Amygdala (tissue), 56 donors: Measurements from ENCODE around the gene UCK2.

ENCODE experiments used
- DNase-seq, 56 donors: peaks; one replicate each; lab custom pipeline; 2025; lab: John Stamatoyannopoulos, UW

The UCK2 gene

GRCh38 chr1:165897326-165898303, 70.2 kb downstream of the UCK2 start:
- DNase-seq = no peak

- DNase-seq = peak in 5 of 56 donors; percentile 8 to 21 (median 19)
Measured at GRCh38 chr1:165898837-165899236, 71.4 kb downstream of the UCK2 start.

- no peak for DNase-seq
Measured at GRCh38 chr1:165899461-165899941, 72.1 kb downstream of the UCK2 start.

- peak in 2 of 56 donors; percentile 8 to 33 for DNase-seq
Measured at GRCh38 chr1:165900576-165901380, 73.4 kb downstream of the UCK2 start.

DNA sequence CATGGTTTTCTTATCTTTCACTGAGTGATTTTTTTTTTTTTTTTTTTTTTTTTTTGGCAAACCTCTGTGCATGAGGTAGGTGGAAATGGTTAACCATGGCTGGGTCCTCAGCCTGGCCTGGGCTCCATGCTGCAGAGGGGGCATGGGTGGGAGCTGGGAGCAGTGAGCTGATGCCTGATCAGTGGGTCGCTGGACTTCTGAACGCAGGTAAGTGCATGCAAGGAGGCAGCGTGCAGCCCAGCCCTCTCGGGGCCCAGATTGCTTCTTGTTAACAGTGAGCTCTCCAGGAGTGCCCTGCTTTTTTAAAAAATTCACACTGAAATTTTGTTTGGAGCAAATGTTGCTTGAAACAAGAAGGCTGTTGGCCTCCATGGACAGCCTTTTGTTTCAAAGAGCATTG, 75.2 kb downstream of the UCK2 start:
- no peak for DNase-seq

DNA sequence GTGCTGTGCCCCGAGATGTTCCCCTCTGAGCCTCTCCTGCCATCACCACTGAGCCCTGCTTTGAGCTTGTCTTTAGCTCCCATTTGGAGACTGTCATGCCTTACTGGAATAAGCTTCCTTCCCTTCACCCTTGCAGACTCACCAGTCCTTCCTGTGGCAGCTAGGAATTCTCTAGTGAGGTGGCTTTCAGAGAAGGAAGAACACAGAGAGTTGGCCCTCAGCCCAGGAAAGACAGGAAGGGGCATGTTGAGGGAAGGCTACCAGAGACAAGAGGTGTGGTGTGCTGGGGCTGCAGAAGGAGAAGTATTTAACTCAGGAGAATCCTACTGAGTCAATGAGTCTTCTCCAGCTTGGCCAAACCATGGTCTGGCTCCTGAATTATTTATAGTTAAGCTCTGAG, 76.3 kb downstream of the UCK2 start:
- DNase-seq = no peak

DNA sequence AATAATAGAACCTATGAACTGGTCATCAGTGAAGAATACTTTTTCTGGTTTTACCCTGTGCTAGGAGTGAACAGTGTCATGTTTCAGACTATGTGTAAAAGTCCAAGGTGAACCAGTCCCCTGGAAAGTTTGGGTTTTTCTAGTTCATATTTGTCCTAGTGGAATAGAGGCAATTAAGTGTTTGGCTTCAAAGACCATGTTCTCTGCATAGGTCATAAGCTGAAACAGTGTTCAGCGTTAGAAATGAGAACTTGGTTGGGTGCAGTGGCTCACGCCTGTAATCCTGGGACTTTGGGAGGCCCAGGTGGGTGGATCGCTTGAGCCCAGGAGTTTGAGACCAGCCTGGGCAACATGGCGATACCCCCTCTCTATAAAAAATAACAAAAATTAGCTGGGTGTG, 77.5 kb downstream of the UCK2 start:
- no peak for DNase-seq

GRCh38 chr1:165905853-165906252, 78.4 kb downstream of the UCK2 start:
- DNase-seq = no peak

DNA sequence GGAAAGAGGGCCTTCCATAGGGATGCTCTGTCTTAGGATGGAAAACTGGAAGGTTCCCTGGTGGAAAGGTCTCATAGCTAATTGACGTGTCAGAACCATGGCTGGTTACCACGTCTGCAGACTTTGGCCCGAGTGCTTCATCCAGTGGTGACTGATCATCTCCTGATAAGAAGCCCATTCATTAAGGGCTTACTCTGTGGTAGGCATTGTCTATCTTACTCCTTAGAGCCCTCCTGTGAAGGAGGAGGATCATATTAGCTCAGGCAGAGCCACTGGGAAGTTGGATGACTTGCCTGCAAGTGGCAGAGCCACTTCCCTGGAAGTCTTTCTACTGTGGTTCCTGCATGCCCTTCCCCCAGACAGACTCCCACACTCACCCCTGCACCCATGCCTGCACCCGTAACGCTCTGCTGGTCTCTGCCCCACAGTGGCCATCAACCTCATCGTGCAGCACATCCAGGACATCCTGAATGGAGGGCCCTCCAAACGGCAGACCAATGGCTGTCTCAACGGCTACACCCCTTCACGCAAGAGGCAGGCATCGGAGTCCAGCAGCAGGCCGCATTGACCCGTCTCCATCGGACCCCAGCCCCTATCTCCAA, 79.9 kb downstream of the UCK2 start:
- DNase-seq = no peak

DNA sequence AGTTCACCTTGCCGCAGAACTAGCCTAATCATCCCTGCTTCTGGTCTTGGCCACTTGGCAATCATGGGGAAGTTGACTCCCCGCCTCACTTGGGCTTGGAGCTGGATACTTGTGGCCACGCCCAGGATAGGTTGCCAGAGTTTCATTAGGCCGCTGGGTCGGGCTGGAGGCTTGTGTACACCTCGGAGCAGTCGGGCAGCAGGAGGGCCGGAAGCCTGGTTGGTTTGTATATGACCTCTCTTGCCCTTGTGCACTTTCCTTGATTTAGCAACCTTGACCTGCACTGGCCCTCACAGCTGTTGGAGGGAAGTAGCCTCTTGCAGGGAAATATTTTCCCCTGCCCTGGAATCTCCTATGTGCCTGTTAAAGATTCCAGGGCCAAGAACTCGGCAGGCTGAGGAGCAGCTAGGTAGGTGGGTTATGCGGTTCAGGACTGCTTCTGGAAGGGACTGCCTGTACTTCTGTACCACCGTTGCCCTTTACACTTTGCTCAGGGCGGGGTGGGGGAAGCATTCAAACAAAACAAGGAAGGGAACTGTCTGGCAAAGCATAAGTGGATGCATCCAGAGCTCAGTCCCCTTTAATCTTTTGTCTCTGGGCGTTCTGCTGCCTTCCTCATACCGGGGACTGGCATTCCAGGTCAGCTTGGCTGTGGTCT, 83.5 kb downstream of the UCK2 start:
- no peak for DNase-seq

GRCh38 chr1:165911609-165912281, 84.3 kb downstream of the UCK2 start:
- DNase-seq = no peak

GRCh38 chr1:165912638-165913037, 85.2 kb downstream of the UCK2 start:
- no peak for DNase-seq

GRCh38 chr1:165914136-165914798, 86.9 kb downstream of the UCK2 start:
- peak in 42 of 56 donors; percentile 8 to 87 (median 34) for DNase-seq

- DNase-seq = no peak
Measured at GRCh38 chr1:165915480-165915879, 88.1 kb downstream of the UCK2 start.

DNA sequence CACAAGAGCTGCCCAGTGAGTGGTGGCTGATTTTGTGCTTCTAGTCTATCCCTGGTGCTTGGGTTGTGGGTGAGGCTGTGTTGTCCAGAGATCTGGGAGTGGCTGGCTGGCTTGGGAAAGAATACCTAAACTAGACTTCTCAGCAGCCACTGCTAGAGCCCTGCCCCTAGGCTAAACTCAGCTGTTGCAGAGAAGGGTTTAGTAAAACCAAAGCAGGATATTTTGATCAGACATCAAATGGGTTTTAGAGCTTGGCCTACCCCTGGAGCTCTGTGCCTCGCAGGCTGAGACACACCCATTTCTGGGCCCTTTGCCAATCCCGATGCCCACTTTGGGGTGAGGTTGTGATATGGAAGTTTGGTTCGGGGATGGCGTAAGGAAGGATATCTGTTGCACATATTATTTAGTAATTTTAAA, 88.5 kb downstream of the UCK2 start:
- DNase-seq = no peak

DNA sequence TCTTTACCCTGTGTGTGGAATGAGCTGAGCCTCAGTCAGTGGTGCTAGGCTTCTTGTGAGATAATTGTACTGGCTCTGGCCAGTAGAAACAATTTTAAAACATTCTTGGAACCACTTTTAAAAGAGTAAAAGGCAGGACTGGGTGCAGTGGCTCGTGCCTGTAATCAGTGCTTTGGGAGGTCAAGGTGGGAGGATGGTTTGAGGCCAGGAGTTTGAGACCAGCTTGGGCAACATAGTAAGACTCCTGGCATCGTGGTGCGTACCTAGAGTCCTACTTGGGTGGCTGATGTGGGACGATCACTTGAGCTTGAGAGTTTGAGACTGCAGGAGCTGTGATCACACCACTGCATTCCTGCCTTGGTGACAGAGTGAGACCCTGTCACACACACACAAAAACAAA, 89.8 kb downstream of the UCK2 start:
- no peak for DNase-seq

GRCh38 chr1:165924117-165924516, 96.7 kb downstream of the UCK2 start:
- no peak for DNase-seq

DNA sequence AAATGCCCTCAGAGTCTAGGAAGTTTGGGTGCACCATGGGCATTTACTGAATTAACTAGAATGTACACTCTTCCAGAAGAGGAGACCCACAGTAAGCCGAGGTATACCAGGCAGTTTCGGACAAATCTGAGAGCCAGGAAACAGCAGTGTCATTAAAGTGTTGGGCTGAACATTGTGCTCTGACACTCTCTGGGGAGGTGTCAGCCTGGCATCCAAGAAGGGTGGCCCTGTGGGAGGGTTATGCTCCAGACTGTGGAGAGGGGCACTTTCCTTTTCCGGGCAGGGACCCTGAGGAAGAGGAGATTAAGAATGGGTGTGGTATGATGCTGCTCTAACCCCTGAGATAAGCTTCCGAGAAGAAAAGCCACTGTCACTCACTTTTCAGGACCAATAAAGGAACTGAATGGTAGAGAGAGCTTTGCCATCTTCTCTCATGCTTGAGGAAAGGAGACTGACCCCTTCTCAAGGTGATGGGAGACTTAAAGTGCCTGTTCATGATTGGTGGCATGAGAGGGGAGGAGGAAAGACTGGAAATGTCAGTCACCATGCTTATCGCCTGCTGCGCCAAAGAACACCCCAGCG, 98.2 kb downstream of the UCK2 start:
- no peak for DNase-seq

GRCh38 chr1:165927169-165927568, 99.8 kb downstream of the UCK2 start:
- no peak for DNase-seq
